Left forelimb (tissue), 1 donor: Measurements from ENCODE around the gene RUSC1.

Experiments used
- DNase-seq: peaks from one replicate; pipeline ENCODE4 v3.0.0-alpha.2; 2018; ENCODE audit warnings: low spot score

RUSC1 gene

GRCh38 chr1:155295942-155296267, 24.8 kb upstream of the RUSC1 start:
- DNase-seq: no peak

GRCh38 chr1:155296661-155297060, 24.0 kb upstream of the RUSC1 start:
- DNase-seq: no peak

- no peak for DNase-seq
Observed at GRCh38 chr1:155297384-155297783, 23.3 kb upstream of the RUSC1 start.

- DNase-seq: no peak
Observed at GRCh38 chr1:155300024-155300423, 20.7 kb upstream of the RUSC1 start.

GRCh38 chr1:155300553-155301329, 20.0 kb upstream of the RUSC1 start:
- DNase-seq: no peak

- DNase-seq: no peak
Observed at GRCh38 chr1:155301342-155301841, 19.3 kb upstream of the RUSC1 start, which contains the start of gene PKLR. Gene PKLR (minus strand): TSS chr1:155301438. CDS start chr1:155301395, 43 bp downstream.

- DNase-seq: no peak
Observed at GRCh38 chr1:155304558-155305063, 16.1 kb upstream of the RUSC1 start.

- DNase-seq: no peak
Observed at GRCh38 chr1:155305881-155306391, 14.8 kb upstream of the RUSC1 start.

- no peak for DNase-seq
Observed at GRCh38 chr1:155307247-155307740, 13.4 kb upstream of the RUSC1 start.

GRCh38 chr1:155308493-155309422, 11.9 kb upstream of the RUSC1 start, which contains the start of gene FDPS:
Gene FDPS (plus strand): TSS chr1:155308866. CDS start chr1:155309790, 924 bp downstream.
- peak; percentile 98 for DNase-seq

- no peak for DNase-seq
Observed at GRCh38 chr1:155309423-155310021, 11.2 kb upstream of the RUSC1 start.

GRCh38 chr1:155313261-155313660, 7.4 kb upstream of the RUSC1 start:
- no peak for DNase-seq

GRCh38 chr1:155316922-155317321, 3.8 kb upstream of the RUSC1 start:
- no peak for DNase-seq

GRCh38 chr1:155318082-155318481, 2.6 kb upstream of the RUSC1 start:
- no peak for DNase-seq

- DNase-seq: peak; percentile 54
Observed at GRCh38 chr1:155319536-155319935, 1.2 kb upstream of the RUSC1 start.

- DNase-seq: no peak
Observed at GRCh38 chr1:155320252-155320651, 442 bp upstream of the RUSC1 start.

GRCh38 chr1:155321639-155322503, 1.2 kb downstream of the RUSC1 start:
- peak; percentile 62 for DNase-seq

GRCh38 chr1:155322571-155322952, 1.9 kb downstream of the RUSC1 start:
- DNase-seq: no peak

- DNase-seq: peak; percentile 94
Observed at GRCh38 chr1:155322953-155323728, 2.4 kb downstream of the RUSC1 start.

GRCh38 chr1:155323729-155324036, 3.0 kb downstream of the RUSC1 start:
- no peak for DNase-seq
